ENCODE measurements around the gene NCEH1.
"Not testable (repeated sequence)": the region's sequence is repeated elsewhere in the genome, so short reads cannot be mapped to it uniquely, and the experiment has no call there.

The NCEH1 gene

GRCh38 chr3:172716476-172716875, 5.6 kb upstream of the NCEH1 start:
- Mint-ChIP-seq H3K9me3 (ENCODE audit: low read depth) (no peaks in the 10 kb centered on the region), H3K4me1 (ENCODE audit: low read depth) (no peaks in the 10 kb centered on the region), H3K36me3 (no peaks in the 10 kb centered on the region), H3K4me3 (no peak overlapping the region), H3K27me3 (peaks cover 3% of the 10 kb centered on the region), H3K27ac (no peak overlapping the region)

- no peak overlapping the region for H3K27ac Mint-ChIP-seq
- H3K36me3 Mint-ChIP-seq, result no peaks in the 10 kb centered on the region
- no peaks in the 10 kb centered on the region for H3K9me3 Mint-ChIP-seq (ENCODE audit: low read depth)
- H3K27me3 Mint-ChIP-seq, result no peaks in the 10 kb centered on the region
- H3K4me1 Mint-ChIP-seq (ENCODE audit: low read depth), result peaks cover 20% of the 10 kb centered on the region
- peak overlapping the region; percentile 35 for H3K4me3 Mint-ChIP-seq
Measured at GRCh38 chr3:172713316-172713715, 2.4 kb upstream of the NCEH1 start.

- H3K4me3 Mint-ChIP-seq, result peak overlapping the region; percentile 95
- peaks cover 29% of the 10 kb centered on the region for H3K4me1 Mint-ChIP-seq (ENCODE audit: low read depth)
- peaks cover 2% of the 10 kb centered on the region for H3K36me3 Mint-ChIP-seq
- H3K27me3 Mint-ChIP-seq, result no peaks in the 10 kb centered on the region
- H3K9me3 Mint-ChIP-seq (ENCODE audit: low read depth), result no peaks in the 10 kb centered on the region
- H3K27ac Mint-ChIP-seq, result no peak overlapping the region
Measured at GRCh38 chr3:172711454-172711795, 558 bp upstream of the NCEH1 start.

- peak overlapping the region; percentile 42 for H3K27ac Mint-ChIP-seq
- H3K27me3 Mint-ChIP-seq, result no peaks in the 10 kb centered on the region
- H3K4me1 Mint-ChIP-seq (ENCODE audit: low read depth), result peaks cover 29% of the 10 kb centered on the region
- no peaks in the 10 kb centered on the region for H3K9me3 Mint-ChIP-seq (ENCODE audit: low read depth)
- peaks cover 2% of the 10 kb centered on the region for H3K36me3 Mint-ChIP-seq
- H3K4me3 Mint-ChIP-seq, result peak overlapping the region; percentile 95
Measured at GRCh38 chr3:172709774-172710663, 848 bp downstream of the NCEH1 start.

GRCh38 chr3:172708921-172709773, 1.7 kb downstream of the NCEH1 start:
- H3K9me3 Mint-ChIP-seq (ENCODE audit: low read depth), result no peaks in the 10 kb centered on the region
- peaks cover 2% of the 10 kb centered on the region for H3K36me3 Mint-ChIP-seq
- H3K27ac Mint-ChIP-seq, result no peak overlapping the region
- peaks cover 29% of the 10 kb centered on the region for H3K4me1 Mint-ChIP-seq (ENCODE audit: low read depth)
- no peaks in the 10 kb centered on the region for H3K27me3 Mint-ChIP-seq
- peak overlapping the region; percentile 95 for H3K4me3 Mint-ChIP-seq

- no peak overlapping the region for H3K27ac Mint-ChIP-seq
- peaks cover 2% of the 10 kb centered on the region for H3K36me3 Mint-ChIP-seq
- H3K4me1 Mint-ChIP-seq (ENCODE audit: low read depth), result peaks cover 29% of the 10 kb centered on the region
- no peaks in the 10 kb centered on the region for H3K27me3 Mint-ChIP-seq
- no peak overlapping the region for H3K4me3 Mint-ChIP-seq
- no peaks in the 10 kb centered on the region for H3K9me3 Mint-ChIP-seq (ENCODE audit: low read depth)
Measured at GRCh38 chr3:172707967-172708366, 2.9 kb downstream of the NCEH1 start.

GRCh38 chr3:172707030-172707429, 3.8 kb downstream of the NCEH1 start:
- Mint-ChIP-seq H3K36me3 (peaks cover 2% of the 10 kb centered on the region), H3K27ac (no peak overlapping the region), H3K4me3 (peak overlapping the region; percentile 21), H3K27me3 (no peaks in the 10 kb centered on the region), H3K4me1 (ENCODE audit: low read depth) (peaks cover 29% of the 10 kb centered on the region), H3K9me3 (ENCODE audit: low read depth) (no peaks in the 10 kb centered on the region)

- H3K36me3 Mint-ChIP-seq, result peaks cover 2% of the 10 kb centered on the region
- H3K4me1 Mint-ChIP-seq (ENCODE audit: low read depth), result peaks cover 24% of the 10 kb centered on the region
- no peaks in the 10 kb centered on the region for H3K27me3 Mint-ChIP-seq
- H3K27ac Mint-ChIP-seq, result no peak overlapping the region
- no peaks in the 10 kb centered on the region for H3K9me3 Mint-ChIP-seq (ENCODE audit: low read depth)
- no peak overlapping the region for H3K4me3 Mint-ChIP-seq
Measured at GRCh38 chr3:172705170-172705569, 5.7 kb downstream of the NCEH1 start.

GRCh38 chr3:172704001-172704400, 6.9 kb downstream of the NCEH1 start:
- Mint-ChIP-seq H3K36me3 (peaks cover 2% of the 10 kb centered on the region), H3K27ac (no peak overlapping the region), H3K4me1 (ENCODE audit: low read depth) (peaks cover 14% of the 10 kb centered on the region), H3K4me3 (no peak overlapping the region), H3K9me3 (ENCODE audit: low read depth) (no peaks in the 10 kb centered on the region), H3K27me3 (no peaks in the 10 kb centered on the region)

GRCh38 chr3:172702731-172703130, 8.1 kb downstream of the NCEH1 start:
- H3K36me3 Mint-ChIP-seq; H3K27ac Mint-ChIP-seq; H3K4me1 Mint-ChIP-seq (ENCODE audit: low read depth); H3K4me3 Mint-ChIP-seq; H3K9me3 Mint-ChIP-seq (ENCODE audit: low read depth); H3K27me3 Mint-ChIP-seq: not testable (repeated sequence)

GRCh38 chr3:172702256-172702655, 8.6 kb downstream of the NCEH1 start:
- no peak overlapping the region for H3K4me3 Mint-ChIP-seq
- H3K27ac Mint-ChIP-seq, result no peak overlapping the region
- peaks cover 5% of the 10 kb centered on the region for H3K4me1 Mint-ChIP-seq (ENCODE audit: low read depth)
- H3K27me3 Mint-ChIP-seq, result no peaks in the 10 kb centered on the region
- peaks cover 2% of the 10 kb centered on the region for H3K36me3 Mint-ChIP-seq
- H3K9me3 Mint-ChIP-seq (ENCODE audit: low read depth), result no peaks in the 10 kb centered on the region

GRCh38 chr3:172701751-172702150, 9.1 kb downstream of the NCEH1 start:
- no peaks in the 10 kb centered on the region for H3K27me3 Mint-ChIP-seq
- H3K4me1 Mint-ChIP-seq (ENCODE audit: low read depth), result peaks cover under 1% of the 10 kb centered on the region
- no peaks in the 10 kb centered on the region for H3K36me3 Mint-ChIP-seq
- no peaks in the 10 kb centered on the region for H3K9me3 Mint-ChIP-seq (ENCODE audit: low read depth)
- H3K27ac Mint-ChIP-seq, result no peak overlapping the region
- no peak overlapping the region for H3K4me3 Mint-ChIP-seq

GRCh38 chr3:172700936-172701455, 9.9 kb downstream of the NCEH1 start:
- Mint-ChIP-seq H3K27me3 (no peaks in the 10 kb centered on the region), H3K4me1 (ENCODE audit: low read depth) (no peaks in the 10 kb centered on the region), H3K9me3 (ENCODE audit: low read depth) (no peaks in the 10 kb centered on the region), H3K27ac (no peak overlapping the region), H3K4me3 (no peak overlapping the region), H3K36me3 (peaks cover 3% of the 10 kb centered on the region)

- no peaks in the 10 kb centered on the region for H3K27me3 Mint-ChIP-seq
- peaks cover 3% of the 10 kb centered on the region for H3K36me3 Mint-ChIP-seq
- no peak overlapping the region for H3K4me3 Mint-ChIP-seq
- no peaks in the 10 kb centered on the region for H3K4me1 Mint-ChIP-seq (ENCODE audit: low read depth)
- no peaks in the 10 kb centered on the region for H3K9me3 Mint-ChIP-seq (ENCODE audit: low read depth)
- no peak overlapping the region for H3K27ac Mint-ChIP-seq
Measured at GRCh38 chr3:172700256-172700655, 10.6 kb downstream of the NCEH1 start.

- Mint-ChIP-seq H3K27me3 (no peaks in the 10 kb centered on the region), H3K4me3 (no peak overlapping the region), H3K4me1 (ENCODE audit: low read depth) (peaks cover 3% of the 10 kb centered on the region), H3K9me3 (ENCODE audit: low read depth) (no peaks in the 10 kb centered on the region), H3K36me3 (peaks cover 6% of the 10 kb centered on the region), H3K27ac (no peak overlapping the region)
Measured at GRCh38 chr3:172699031-172699430, 11.8 kb downstream of the NCEH1 start.

Measured in activated naive CD8-positive, alpha-beta T cell (primary cell).